Vagina (tissue), 2 donors: Measurements from ENCODE around the gene TXLNA.

Experiments used
- CTCF ChIP-seq, 3 experiments: fragments of 450-650 bp in 2 of 3; fragments of 200-600 bp in 1 of 3; sonication (generic) in 1 of 3; IDR thresholded peaks; one replicate each; pipeline ENCODE4 v1.5.1; 2017 to 2019; ENCODE audit warnings: antibody characterized with exemption in 3 of 3, mild to moderate bottlenecking in 2 of 3, moderate library complexity in 2 of 3
- POLR2A ChIP-seq, 2 donors: fragments of 450-650 bp; IDR thresholded peaks; one replicate each; pipeline ENCODE4 v1.6.1; 2017; ENCODE audit warnings: antibody characterized with exemption in 2 of 2, mild to moderate bottlenecking in 2 of 2, moderate library complexity in 2 of 2
- POLR2AphosphoS5 ChIP-seq, 2 donors: sonication (generic); formaldehyde crosslinking; IDR thresholded peaks; one replicate each; pipeline ENCODE4 v1.9.0; 2017; ENCODE audit warnings: antibody characterized with exemption in 2 of 2, mild to moderate bottlenecking in 2 of 2, low read depth in 1 of 2; ENCODE audit not compliant: insufficient read depth in 1 of 2

- no peak for TF ChIP-seq CTCF (IDR thresholded peaks at IDR 0.05)
- no peak for TF ChIP-seq POLR2A (IDR thresholded peaks at IDR 0.05)
- peak in 1 of 2 donors; percentile 29 for TF ChIP-seq POLR2AphosphoS5 (IDR thresholded peaks at IDR 0.05; ENCODE audit: insufficient read depth in 1 of 2, low read depth in 1 of 2)
These were observed 29.4 kb downstream of the TXLNA start, which contains the start of gene DCDC2B for GRCh38 chr1:32208891-32209328.
